SKM-1 treated with dmso at 0.1 percent for 144 hours (cell line): ENCODE measurements around the gene DNAJC27.

Experiments used
- DNase-seq: peaks from one replicate; lab custom pipeline; 2025; ENCODE audit not compliant: unreplicated experiment; lab: John Stamatoyannopoulos, UW

DNAJC27 gene

GRCh38 chr2:24970483-24971285, 1.1 kb downstream of the DNAJC27 start:
- DNase-seq, result no peak

DNA sequence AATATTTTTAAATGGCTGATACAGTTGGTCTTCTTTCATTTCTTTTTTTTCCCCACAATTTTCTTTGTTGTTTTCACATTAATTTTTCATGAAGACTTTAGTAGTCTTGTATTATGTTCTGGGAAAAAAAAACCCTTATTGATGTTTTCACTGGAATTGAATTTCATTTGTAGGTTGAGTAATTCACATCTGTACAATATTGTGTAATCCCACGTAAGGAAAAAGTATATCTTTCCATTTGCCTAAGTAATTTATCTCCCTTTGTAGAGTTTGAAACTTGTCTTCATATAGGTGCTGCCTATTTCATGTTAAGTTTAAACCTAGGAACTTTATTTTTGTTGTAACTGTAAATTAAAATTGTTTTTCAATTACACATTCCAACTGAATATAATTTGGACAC, 2.0 kb downstream of the DNAJC27 start:
- DNase-seq, result no peak

- no peak for DNase-seq
Measured at GRCh38 chr2:24961903-24962302, 9.9 kb downstream of the DNAJC27 start.

DNA sequence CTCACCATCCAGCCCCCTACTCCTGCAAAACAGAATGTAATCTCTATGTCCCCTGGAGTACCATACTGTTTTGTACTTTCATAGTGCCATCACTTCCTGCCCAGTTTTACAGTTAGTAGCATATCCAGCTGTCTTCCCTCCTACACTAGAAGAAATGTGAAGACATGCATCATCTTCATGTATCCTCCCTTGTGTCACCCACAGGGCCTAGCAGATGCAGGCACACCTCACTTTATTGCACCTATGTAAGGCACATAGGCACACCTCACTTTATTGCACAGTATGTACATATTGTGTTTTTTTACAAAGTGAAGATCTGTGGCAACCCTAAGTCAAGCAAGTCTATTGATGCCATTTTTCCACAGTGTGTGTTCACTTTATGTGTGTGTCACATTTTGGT, 12.0 kb downstream of the DNAJC27 start:
- no peak for DNase-seq

DNA sequence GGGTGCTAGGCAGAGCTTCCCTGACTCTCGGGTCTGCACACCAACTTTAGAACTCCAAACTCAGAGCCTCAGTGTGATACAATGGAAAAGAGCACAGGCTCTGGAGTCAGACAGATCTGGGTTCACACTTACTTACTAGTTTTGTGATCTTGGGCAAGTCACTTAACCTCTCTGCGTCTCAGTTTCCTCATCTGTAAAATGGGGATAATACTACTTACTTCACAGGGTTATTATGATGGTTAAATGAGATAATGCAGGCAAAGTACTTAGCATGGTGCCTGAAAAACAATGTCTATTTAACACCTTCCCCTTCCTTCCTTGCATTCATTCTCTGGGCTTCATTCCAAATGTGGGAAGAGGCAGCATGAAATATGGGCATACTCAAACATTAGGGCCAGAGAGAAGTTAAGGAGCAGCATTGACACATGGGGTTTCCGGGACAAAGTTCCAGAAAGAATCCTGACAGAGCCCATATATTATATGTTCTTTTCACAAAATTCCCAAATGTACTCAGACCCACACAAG, 13.3 kb downstream of the DNAJC27 start:
- DNase-seq, result no peak

- DNase-seq, result no peak
Measured at GRCh38 chr2:24957976-24958375, 13.8 kb downstream of the DNAJC27 start.

- DNase-seq, result no peak
Measured at GRCh38 chr2:24957221-24957620, 14.5 kb downstream of the DNAJC27 start.

- DNase-seq, result no peak
Measured at GRCh38 chr2:24955921-24956320, 15.8 kb downstream of the DNAJC27 start.

DNA sequence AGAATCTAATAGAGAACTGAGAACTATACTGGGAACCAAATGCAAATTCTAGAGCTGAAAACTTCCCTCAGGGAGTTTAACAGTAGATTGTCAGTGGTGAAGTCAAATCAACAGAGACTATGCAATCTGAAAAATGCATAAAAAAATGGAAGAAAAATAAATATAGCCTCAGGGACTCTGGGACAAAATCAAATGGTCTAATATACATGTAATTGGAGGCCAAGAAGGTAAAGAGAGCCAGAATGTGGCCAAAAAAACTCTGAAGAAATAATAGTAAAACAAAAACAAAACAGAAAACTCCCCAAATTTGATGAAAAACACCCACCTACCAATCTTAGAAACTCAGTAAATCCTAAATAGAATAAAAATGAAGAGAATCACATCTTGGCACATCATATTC, 16.5 kb downstream of the DNAJC27 start:
- no peak for DNase-seq

DNA sequence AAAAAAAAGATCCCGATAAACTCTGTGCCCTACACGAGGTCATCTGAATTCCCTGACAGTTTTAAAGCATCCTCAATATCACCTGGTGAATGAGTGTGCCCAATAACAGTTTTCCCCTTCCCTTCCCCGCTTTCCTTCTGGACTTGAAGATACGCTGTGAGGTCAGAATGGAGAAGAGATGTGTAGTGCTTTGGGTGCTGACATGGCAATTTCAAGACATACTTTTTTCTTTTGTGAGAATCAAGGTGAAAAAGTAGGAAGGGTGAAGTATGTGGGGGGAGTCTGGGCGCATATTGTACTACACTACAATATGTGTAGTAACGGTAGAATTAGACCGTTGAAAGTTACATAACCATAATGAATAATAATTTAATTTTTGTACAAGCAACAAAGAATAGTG, 21.7 kb downstream of the DNAJC27 start:
- no peak for DNase-seq

- DNase-seq, result no peak
Measured at GRCh38 chr2:24948506-24948905, 23.2 kb downstream of the DNAJC27 start.

DNA sequence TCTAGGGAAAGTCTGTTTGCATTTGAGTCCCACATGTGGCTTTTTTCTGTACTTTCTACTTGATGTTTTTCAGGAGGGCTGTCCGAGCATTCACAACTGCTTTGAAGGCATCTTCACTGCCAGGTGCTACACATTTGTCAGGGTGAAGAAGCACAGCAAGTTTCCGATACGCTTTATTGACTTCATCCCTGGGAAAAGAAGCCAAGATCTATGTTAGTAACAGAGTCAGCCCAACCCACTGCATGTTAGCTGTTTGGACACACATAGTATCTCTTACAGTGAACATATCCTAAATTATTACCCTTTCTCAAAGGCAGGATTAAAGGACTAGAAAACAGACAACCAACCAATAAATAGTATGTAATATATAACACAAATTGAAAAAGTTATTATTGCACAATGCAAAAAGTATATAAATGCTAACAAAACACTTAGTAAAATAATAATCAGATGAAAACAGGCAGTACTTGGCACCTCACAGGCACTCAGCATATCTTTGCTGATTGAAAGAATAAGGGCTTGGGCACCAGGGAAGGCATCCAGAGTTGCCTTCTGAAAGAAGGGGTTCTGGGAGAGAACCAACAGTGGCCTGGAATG, 24.1 kb downstream of the DNAJC27 start:
- no peak for DNase-seq

GRCh38 chr2:24945907-24946306, 25.8 kb downstream of the DNAJC27 start:
- DNase-seq, result no peak

DNA sequence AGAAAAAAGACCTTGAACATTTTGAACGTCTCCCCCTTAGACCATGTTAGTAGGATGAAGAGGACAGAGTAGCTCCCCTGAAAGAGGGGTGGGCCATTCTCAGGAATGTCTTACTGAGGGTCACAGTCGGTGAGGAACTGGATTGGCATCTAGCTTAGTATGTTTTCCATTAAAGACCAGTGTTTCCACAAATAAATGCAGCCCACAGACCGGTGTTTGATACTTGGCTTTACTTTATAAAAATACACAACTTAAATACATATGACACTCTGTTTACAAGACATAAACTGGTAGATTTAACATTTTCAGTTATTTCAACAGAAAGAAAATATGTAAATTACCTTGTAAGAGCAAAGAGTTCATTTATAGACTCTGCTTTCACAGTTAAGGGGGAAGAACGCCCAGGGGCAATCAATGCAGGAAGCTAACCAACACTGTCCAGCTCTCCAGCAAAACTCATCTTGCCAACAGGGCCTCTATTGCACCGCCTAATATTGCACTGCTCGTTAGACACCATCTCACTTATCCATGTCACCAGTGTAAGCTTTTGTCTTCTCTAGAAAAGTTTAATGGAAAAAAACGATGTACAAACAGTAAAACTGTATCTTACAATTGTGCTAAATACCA, 28.2 kb downstream of the DNAJC27 start:
- DNase-seq, result no peak

- no peak for DNase-seq
Measured at GRCh38 chr2:24939353-24939752, 32.4 kb downstream of the DNAJC27 start.

DNA sequence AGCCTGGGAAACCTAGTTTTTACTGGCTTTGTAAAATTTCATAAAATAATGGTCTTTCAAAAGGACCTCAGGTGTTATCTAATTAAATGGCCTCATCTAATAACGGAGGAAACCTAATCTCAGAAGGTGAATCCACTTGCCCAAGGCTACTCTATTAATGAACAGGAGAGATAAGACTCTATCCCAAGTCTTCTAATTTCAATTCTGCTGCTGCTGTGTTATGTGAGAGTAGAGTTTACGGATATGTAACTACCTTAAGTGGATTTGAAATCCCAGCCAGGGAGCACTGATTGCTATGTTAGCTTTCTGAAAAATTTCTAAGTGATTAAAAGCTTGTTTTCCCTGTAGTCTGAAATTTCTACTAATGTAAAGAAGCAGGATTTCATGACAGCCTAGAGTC, 34.5 kb downstream of the DNAJC27 start:
- no peak for DNase-seq

DNA sequence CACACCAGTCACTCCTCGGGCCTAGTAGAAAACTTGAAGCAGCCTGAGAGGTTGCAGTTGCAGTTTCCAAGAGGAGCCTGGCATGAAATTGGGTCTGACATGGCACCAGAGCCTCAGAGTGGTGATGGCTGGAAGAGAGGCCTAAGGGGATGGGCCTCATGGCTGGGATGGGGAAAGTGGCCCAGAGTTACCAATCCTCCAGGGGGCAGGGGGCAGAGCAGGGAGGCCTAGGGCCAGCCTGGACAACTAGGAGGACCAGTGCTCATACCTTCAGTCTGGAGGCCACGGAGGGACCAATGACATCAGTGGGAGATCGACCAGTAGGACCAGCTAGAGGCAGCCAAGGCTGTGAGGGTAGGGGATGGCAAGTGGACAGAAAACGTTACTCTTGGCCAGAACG, 36.6 kb downstream of the DNAJC27 start:
- no peak for DNase-seq

GRCh38 chr2:24932715-24933114, 39.0 kb downstream of the DNAJC27 start:
- DNase-seq, result no peak

DNA sequence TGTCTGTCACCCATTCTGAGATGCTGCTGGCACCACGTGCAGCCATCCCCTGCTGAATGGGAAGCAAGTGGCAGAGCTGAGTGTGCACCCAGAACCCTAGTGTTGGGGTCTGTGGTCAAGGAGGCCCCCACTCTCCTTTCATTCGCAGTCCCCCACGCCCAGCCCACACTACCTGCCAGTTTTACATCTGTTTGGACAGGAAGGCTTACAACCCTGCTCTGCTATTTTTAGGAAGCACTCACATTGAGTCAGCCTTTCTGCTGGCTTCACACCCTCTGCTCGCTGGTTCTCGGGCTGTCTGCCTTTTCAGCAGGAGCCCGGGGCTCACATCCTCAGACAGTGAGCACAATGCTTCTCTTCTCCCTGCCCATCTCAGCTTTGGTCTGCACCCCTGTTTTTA, 41.0 kb downstream of the DNAJC27 start:
- DNase-seq, result peak; percentile 11

DNA sequence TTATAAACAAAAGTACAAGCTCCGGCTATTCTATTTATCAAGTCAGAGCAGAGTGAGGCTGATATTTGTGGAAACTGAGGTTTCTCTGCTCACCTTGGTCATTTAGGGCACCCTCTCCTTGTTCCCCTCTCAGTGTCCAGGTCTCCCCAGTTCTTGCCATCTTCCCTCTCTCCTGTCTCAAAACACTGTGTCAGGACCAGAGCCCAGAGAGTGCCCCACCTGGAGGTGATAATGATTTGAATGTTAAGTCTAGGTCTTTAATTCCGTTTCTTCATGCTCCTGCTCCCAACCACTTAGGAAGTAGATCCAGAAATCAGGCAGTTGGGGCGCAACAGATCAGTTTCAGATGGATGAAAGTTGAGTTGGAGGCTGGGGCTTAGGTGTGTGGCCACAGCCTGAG, 42.5 kb downstream of the DNAJC27 start:
- DNase-seq, result no peak

DNA sequence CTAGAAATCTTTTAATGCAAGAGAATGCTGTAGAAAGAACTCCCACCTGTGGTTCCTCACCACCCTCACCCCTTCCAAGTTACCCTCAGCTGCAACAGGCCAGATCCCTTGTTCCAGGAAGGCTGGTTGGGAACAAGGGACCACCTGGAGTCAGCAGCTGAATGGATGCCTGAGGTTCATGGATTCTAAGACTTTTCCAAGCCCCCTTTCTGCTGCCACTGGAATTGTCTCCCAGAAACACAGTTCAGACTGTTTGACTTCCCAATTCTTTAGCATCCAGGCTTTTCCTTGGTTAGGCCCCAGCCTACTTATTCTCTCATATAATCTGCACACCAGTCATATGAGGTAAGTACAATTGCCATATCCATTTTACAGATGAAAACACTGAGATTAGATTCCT, 43.7 kb downstream of the DNAJC27 start:
- no peak for DNase-seq

- DNase-seq, result no peak
Measured at GRCh38 chr2:24926602-24927252, 45.0 kb downstream of the DNAJC27 start.
